Calu3 (cell line): ENCODE data around the gene PIEZO1. TPM values are rescaled to one million over a fixed set of nuclear protein-coding genes. Genes with fewer than 3 reads are reported as not detected.

Experiments used
- BruUV-seq: library from RNA; stranded (reverse); fragments of 400-500 nt; replicated peaks from 2 replicates; lab custom pipeline; 2021; lab: Mats Ljungman, UMichigan
- CTCF ChIA-PET: fragments of 300-600 bp; sonication (Branson Sonifier 250); formaldehyde crosslinking; loops from one replicate; lab custom pipeline; 2022; ENCODE audit warnings: antibody characterized with exemption; lab: Charles Lee
- DNase-seq: peaks from one replicate; pipeline ENCODE4 v3.0.0; 2022
- H3K27ac Mint-ChIP-seq: one replicate; pipeline ENCODE4 v1.8.0; 2022; ENCODE audit warnings: mixed read lengths; ENCODE audit not compliant: unreplicated experiment
- H3K27me3 Mint-ChIP-seq: one replicate; pipeline ENCODE4 v1.8.0; 2022; ENCODE audit warnings: mixed read lengths; ENCODE audit not compliant: unreplicated experiment
- H3K36me3 Mint-ChIP-seq: one replicate; pipeline ENCODE4 v1.8.0; 2022; ENCODE audit warnings: mild to moderate bottlenecking, moderate library complexity, mixed read lengths; ENCODE audit not compliant: insufficient read depth, unreplicated experiment
- H3K4me1 Mint-ChIP-seq: one replicate; pipeline ENCODE4 v1.8.0; 2022; ENCODE audit warnings: mild to moderate bottlenecking, low read depth, mixed read lengths; ENCODE audit not compliant: unreplicated experiment
- H3K4me3 Mint-ChIP-seq: one replicate; pipeline ENCODE4 v1.8.0; 2022; ENCODE audit warnings: mild to moderate bottlenecking, low read depth, moderate library complexity, mixed read lengths; ENCODE audit not compliant: unreplicated experiment
- H3K9me3 Mint-ChIP-seq: one replicate; pipeline ENCODE4 v1.8.0; 2022; ENCODE audit warnings: low read depth, mixed read lengths; ENCODE audit not compliant: unreplicated experiment
- CTCF ChIP-seq: fragments of 200-600 bp; IDR thresholded peaks from one replicate; pipeline ENCODE4 v1.8.0; 2022; ENCODE audit warnings: antibody characterized with exemption; ENCODE audit not compliant: unreplicated experiment
- intact Hi-C: fragments of 100-400 bp; cut with micrococcal nuclease; formaldehyde crosslinking; loops from one replicate; pipeline ENCODE4 v1.10.0; 2022; ENCODE audit not compliant: unreplicated experiment
- total RNA-seq: library from RNA; stranded (reverse); gene quantifications from 2 replicates; pipeline ENCODE4 v1.2.3, GENCODE V29; 2022

PIEZO1 gene
- total RNA-seq, 1 experiment from 2014 or later: 199 TPM

- Mint-ChIP-seq H3K4me3 (no peak overlapping the region), H3K36me3 (peaks cover 92% of the 10 kb centered on the region), H3K9me3 (no peaks in the 10 kb centered on the region), H3K27me3 (no peaks in the 10 kb centered on the region), H3K4me1 (peaks cover 12% of the 10 kb centered on the region), H3K27ac (no peak overlapping the region)
- intact Hi-C loops: no loop called here
- CTCF ChIA-PET: no interaction called here
- no peak for TF ChIP-seq CTCF
- no TSS peak for BruUV-seq
- DNase-seq: no peak
Measured at GRCh38 chr16:88806491-88807111, 21.6 kb upstream of the PIEZO1 start.

- CTCF ChIA-PET: no interaction called here
Measured at GRCh38 chr16:88805887-88806393, 20.9 kb upstream of the PIEZO1 start.

GRCh38 chr16:88805340-88805715, 20.3 kb upstream of the PIEZO1 start:
- no peak for DNase-seq
- peaks cover 7% of the 10 kb centered on the region for H3K4me1 Mint-ChIP-seq
- intact Hi-C loops: no loop called here
- H3K27me3 Mint-ChIP-seq: no peaks in the 10 kb centered on the region
- H3K36me3 Mint-ChIP-seq: peaks cover 79% of the 10 kb centered on the region
- H3K4me3 Mint-ChIP-seq: peak overlapping the region; percentile 80
- TF ChIP-seq CTCF: no peak
- H3K27ac Mint-ChIP-seq: no peak overlapping the region
- no TSS peak for BruUV-seq
- no peaks in the 10 kb centered on the region for H3K9me3 Mint-ChIP-seq
- CTCF ChIA-PET: no interaction called here

More at GRCh38 chr16:88805887-88806393, 20.9 kb upstream of the PIEZO1 start:
- Mint-ChIP-seq H3K36me3 (peaks cover 85% of the 10 kb centered on the region), H3K9me3 (no peaks in the 10 kb centered on the region), H3K27ac (no peak overlapping the region), H3K4me1 (peaks cover 12% of the 10 kb centered on the region), H3K27me3 (no peaks in the 10 kb centered on the region), H3K4me3 (no peak overlapping the region)
- BruUV-seq: no TSS peak
- TF ChIP-seq CTCF: no peak
- DNase-seq: no peak
- intact Hi-C loops: no loop called here

- H3K4me3 Mint-ChIP-seq: peak overlapping the region; percentile 80
- peaks cover 74% of the 10 kb centered on the region for H3K36me3 Mint-ChIP-seq
- H3K4me1 Mint-ChIP-seq: peaks cover 1% of the 10 kb centered on the region
- peak overlapping the region; percentile 54 for H3K27ac Mint-ChIP-seq
- intact Hi-C loops: no loop called here
- CTCF ChIA-PET: no interaction called here
- no peaks in the 10 kb centered on the region for H3K27me3 Mint-ChIP-seq
- peak; percentile 76 for DNase-seq
- TF ChIP-seq CTCF: no peak
- no TSS peak for BruUV-seq
- no peaks in the 10 kb centered on the region for H3K9me3 Mint-ChIP-seq
Measured at GRCh38 chr16:88804552-88805339, 19.7 kb upstream of the PIEZO1 start.
